WTC11 (cell line): ENCODE results near the gene GALNT17. TPM values are rescaled to one million over a fixed set of nuclear protein-coding genes. Genes with fewer than 3 reads are reported as not detected.

Experiments used
- ATAC-seq: fragments of 200-7000 bp; cut with Tn5 transposase; 2 replicates; pipeline ENCODE4 v1.10.0; 2021; ENCODE audit warnings: mild to moderate bottlenecking, moderate library complexity
- CTCF ChIA-PET: fragments of 300-600 bp; sonication (Branson Sonifier 250); formaldehyde crosslinking; loops from one replicate; lab custom pipeline; 2021; ENCODE audit warnings: antibody characterized with exemption; lab: Charles Lee
- POLR2A ChIA-PET: fragments of 350-600 bp; sonication (Branson Sonifier 250); formaldehyde crosslinking; loops from one replicate; lab custom pipeline; 2021; ENCODE audit warnings: antibody characterized with exemption; lab: Charles Lee
- DNase-seq: peaks from one replicate; pipeline ENCODE4 v3.0.0; 2021; ENCODE audit warnings: low spot score
- H3K27ac Mint-ChIP-seq: 2 replicates; pipeline ENCODE4 v1.8.0; 2021; ENCODE audit warnings: mixed read lengths
- H3K27me3 Mint-ChIP-seq: 2 replicates; pipeline ENCODE4 v1.8.0; 2021; ENCODE audit warnings: low read depth, mild to moderate bottlenecking, moderate library complexity, mixed read lengths
- H3K36me3 Mint-ChIP-seq: 2 replicates; pipeline ENCODE4 v1.8.0; 2021; ENCODE audit warnings: mixed read lengths
- H3K4me1 Mint-ChIP-seq: 2 replicates; pipeline ENCODE4 v1.8.0; 2022; ENCODE audit warnings: mixed read lengths
- H3K4me3 Mint-ChIP-seq: 2 replicates; pipeline ENCODE4 v1.8.0; 2021; ENCODE audit warnings: mild to moderate bottlenecking, moderate library complexity, mixed read lengths
- H3K9me3 Mint-ChIP-seq: 2 replicates; pipeline ENCODE4 v1.8.0; 2021; ENCODE audit warnings: mixed read lengths
- ATF1 ChIP-seq: sonication (generic); formaldehyde crosslinking; IDR thresholded peaks from 2 replicates; pipeline ENCODE4 v1.8.1; 2023; ENCODE audit warnings: mild to moderate bottlenecking, moderate library complexity, missing genetic modification reagents
- CBFB ChIP-seq: sonication (generic); formaldehyde crosslinking; IDR thresholded peaks from 2 replicates; pipeline ENCODE4 v1.8.1; 2022; ENCODE audit warnings: mild to moderate bottlenecking, low read depth, missing genetic modification reagents
- CDX4 ChIP-seq: fragments of 250-450 bp; sonication (Bioruptor Pico); IDR thresholded peaks from 2 replicates; pipeline ENCODE4 v1.9.0; 2021; ENCODE audit warnings: moderate library complexity, mild to moderate bottlenecking, inconsistent platforms, borderline replicate concordance
- EMX1 ChIP-seq: fragments of 250-450 bp; sonication (Bioruptor Pico); IDR thresholded peaks from 2 replicates; pipeline ENCODE4 v1.8.0; 2021; ENCODE audit warnings: mild to moderate bottlenecking
- ESRRA ChIP-seq: sonication (generic); formaldehyde crosslinking; IDR thresholded peaks from 2 replicates; pipeline ENCODE4 v1.8.1; 2022; ENCODE audit warnings: mild to moderate bottlenecking, missing genetic modification reagents, borderline replicate concordance
- ETV6 ChIP-seq: sonication (generic); formaldehyde crosslinking; IDR thresholded peaks from 2 replicates; pipeline ENCODE4 v1.8.1; 2022; ENCODE audit warnings: mild to moderate bottlenecking, missing genetic modification reagents
- FOXP1 ChIP-seq: sonication (generic); formaldehyde crosslinking; IDR thresholded peaks from 2 replicates; pipeline ENCODE4 v1.8.0; 2022; ENCODE audit warnings: missing genetic modification reagents, mild to moderate bottlenecking, moderate library complexity, borderline replicate concordance
- HMGA2 ChIP-seq: fragments of 250-450 bp; sonication (Bioruptor Pico); IDR thresholded peaks from 2 replicates; pipeline ENCODE4 v1.4.0; 2021; ENCODE audit warnings: mild to moderate bottlenecking, moderate library complexity
- JAZF1 ChIP-seq: fragments of 250-450 bp; sonication (Bioruptor Pico); IDR thresholded peaks from 2 replicates; pipeline ENCODE4 v1.9.0; 2021; ENCODE audit warnings: moderate library complexity, mild to moderate bottlenecking, inconsistent platforms
- MYBL2 ChIP-seq: sonication (generic); formaldehyde crosslinking; IDR thresholded peaks from 2 replicates; pipeline ENCODE4 v1.8.1; 2023; ENCODE audit warnings: mild to moderate bottlenecking, moderate library complexity, missing genetic modification reagents
- NR1H2 ChIP-seq: sonication (generic); formaldehyde crosslinking; IDR thresholded peaks from 2 replicates; pipeline ENCODE4 v1.9.0; 2021; ENCODE audit warnings: mild to moderate bottlenecking, moderate library complexity, missing genetic modification reagents
- NR2C2 ChIP-seq: sonication (generic); formaldehyde crosslinking; IDR thresholded peaks from 2 replicates; pipeline ENCODE4 v1.8.0; 2022; ENCODE audit warnings: mild to moderate bottlenecking, missing genetic modification reagents
- SMAD4 ChIP-seq: sonication (generic); formaldehyde crosslinking; IDR thresholded peaks from 2 replicates; pipeline ENCODE4 v1.8.0; 2022; ENCODE audit warnings: mild to moderate bottlenecking, missing genetic modification reagents
- TEAD1 ChIP-seq: sonication (generic); formaldehyde crosslinking; IDR thresholded peaks from 2 replicates; pipeline ENCODE4 v1.8.0; 2022; ENCODE audit warnings: mild to moderate bottlenecking, missing genetic modification reagents
- TEAD4 ChIP-seq: sonication (generic); formaldehyde crosslinking; IDR thresholded peaks from 2 replicates; pipeline ENCODE4 v1.8.0; 2022; ENCODE audit warnings: mild to moderate bottlenecking, missing genetic modification reagents
- ZBTB21 ChIP-seq: sonication (generic); formaldehyde crosslinking; IDR thresholded peaks from 2 replicates; pipeline ENCODE4 v1.8.1; 2023; ENCODE audit warnings: mild to moderate bottlenecking, missing genetic modification reagents, borderline replicate concordance
- ZNF232 ChIP-seq: sonication (generic); formaldehyde crosslinking; IDR thresholded peaks from 2 replicates; pipeline ENCODE4 v1.8.0; 2022; ENCODE audit warnings: mild to moderate bottlenecking, missing genetic modification reagents
- ZNF396 ChIP-seq: fragments of 250-450 bp; sonication (Bioruptor Pico); IDR thresholded peaks from 2 replicates; pipeline ENCODE4 v1.8.0; 2021; ENCODE audit warnings: mild to moderate bottlenecking, moderate library complexity, borderline replicate concordance
- total RNA-seq: library from RNA; stranded (reverse); gene quantifications from 3 replicates; pipeline ENCODE4 v1.2.3, GENCODE V29; 2021
- TF ChIP-seq, protein P1 (sequence below): sonication (generic); formaldehyde crosslinking; IDR thresholded peaks from 2 replicates; pipeline ENCODE4 v1.8.1; 2022; ENCODE audit warnings: mild to moderate bottlenecking, missing genetic modification reagents, moderate library complexity, borderline replicate concordance
- TF ChIP-seq, protein P2 (sequence below): sonication (generic); formaldehyde crosslinking; IDR thresholded peaks from 2 replicates; pipeline ENCODE4 v1.8.0; 2022; ENCODE audit warnings: mild to moderate bottlenecking, missing genetic modification reagents
- TF ChIP-seq, protein P3 (sequence below): sonication (generic); formaldehyde crosslinking; IDR thresholded peaks from 2 replicates; pipeline ENCODE4 v1.8.1; 2022; ENCODE audit warnings: low read depth, missing genetic modification reagents, borderline replicate concordance
- TF ChIP-seq, protein P4 (sequence below): fragments of 250-450 bp; sonication (Bioruptor Pico); IDR thresholded peaks from 2 replicates; pipeline ENCODE4 v2.1.2; 2022; ENCODE audit warnings: mild to moderate bottlenecking, moderate library complexity
- TF ChIP-seq, protein P5 (sequence below): sonication (generic); formaldehyde crosslinking; IDR thresholded peaks from 2 replicates; pipeline ENCODE4 v1.8.1; 2023; ENCODE audit warnings: mild to moderate bottlenecking, missing genetic modification reagents, moderate library complexity
- TF ChIP-seq, protein P6 (sequence below): sonication (generic); formaldehyde crosslinking; IDR thresholded peaks from 2 replicates; pipeline ENCODE4 v1.8.0; 2022; ENCODE audit warnings: mild to moderate bottlenecking, missing genetic modification reagents

GALNT17 gene
- total RNA-seq, 1 experiment from 2014 or later = 61.1 TPM

DNA sequence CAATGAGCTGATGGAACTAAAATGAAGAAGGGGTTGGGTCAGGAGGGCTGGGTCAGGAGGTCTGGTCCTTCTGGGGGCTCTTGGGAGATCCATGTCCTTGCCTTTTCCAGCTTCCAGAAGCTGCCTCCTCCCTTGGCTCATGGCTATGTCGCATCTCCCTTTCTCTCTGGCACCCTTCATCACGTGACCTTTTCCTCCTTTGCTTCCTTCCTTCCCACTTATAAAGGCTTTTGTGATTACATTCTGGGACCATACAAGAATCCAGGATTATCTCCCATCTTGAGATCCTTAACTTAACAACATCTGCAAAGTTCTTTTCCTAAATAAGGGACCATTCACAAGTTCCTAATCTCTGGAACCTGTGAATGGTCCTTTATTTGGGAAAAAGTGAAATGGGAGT lies 290.2 kb downstream of the GALNT17 start:
- Mint-ChIP-seq H3K27ac (no peak overlapping the region), H3K4me3 (no peak overlapping the region), H3K36me3 (peaks cover 76% of the 10 kb centered on the region), H3K4me1 (peaks cover 15% of the 10 kb centered on the region), H3K9me3 (no peaks in the 10 kb centered on the region), H3K27me3 (no peaks in the 10 kb centered on the region)
- TF ChIP-seq FOXP1 (CRISPR knock-in tag) (no peak), CBFB (no peak), ZNF232 (CRISPR knock-in tag) (no peak), ZNF396 (CRISPR knock-in tag) (no peak), JAZF1 (CRISPR knock-in tag) (no peak), EMX1 (CRISPR knock-in tag) (no peak), MYBL2 (CRISPR knock-in tag) (no peak), HMGA2 (CRISPR knock-in tag) (no peak), ATF1 (CRISPR knock-in tag) (no peak), TEAD1 (CRISPR knock-in tag) (no peak), ETV6 (CRISPR knock-in tag) (no peak)
- TF ChIP-seq, protein P1, sequence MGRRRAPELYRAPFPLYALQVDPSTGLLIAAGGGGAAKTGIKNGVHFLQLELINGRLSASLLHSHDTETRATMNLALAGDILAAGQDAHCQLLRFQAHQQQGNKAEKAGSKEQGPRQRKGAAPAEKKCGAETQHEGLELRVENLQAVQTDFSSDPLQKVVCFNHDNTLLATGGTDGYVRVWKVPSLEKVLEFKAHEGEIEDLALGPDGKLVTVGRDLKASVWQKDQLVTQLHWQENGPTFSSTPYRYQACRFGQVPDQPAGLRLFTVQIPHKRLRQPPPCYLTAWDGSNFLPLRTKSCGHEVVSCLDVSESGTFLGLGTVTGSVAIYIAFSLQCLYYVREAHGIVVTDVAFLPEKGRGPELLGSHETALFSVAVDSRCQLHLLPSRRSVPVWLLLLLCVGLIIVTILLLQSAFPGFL (CRISPR knock-in tag) = no peak
- TF ChIP-seq, protein P2, sequence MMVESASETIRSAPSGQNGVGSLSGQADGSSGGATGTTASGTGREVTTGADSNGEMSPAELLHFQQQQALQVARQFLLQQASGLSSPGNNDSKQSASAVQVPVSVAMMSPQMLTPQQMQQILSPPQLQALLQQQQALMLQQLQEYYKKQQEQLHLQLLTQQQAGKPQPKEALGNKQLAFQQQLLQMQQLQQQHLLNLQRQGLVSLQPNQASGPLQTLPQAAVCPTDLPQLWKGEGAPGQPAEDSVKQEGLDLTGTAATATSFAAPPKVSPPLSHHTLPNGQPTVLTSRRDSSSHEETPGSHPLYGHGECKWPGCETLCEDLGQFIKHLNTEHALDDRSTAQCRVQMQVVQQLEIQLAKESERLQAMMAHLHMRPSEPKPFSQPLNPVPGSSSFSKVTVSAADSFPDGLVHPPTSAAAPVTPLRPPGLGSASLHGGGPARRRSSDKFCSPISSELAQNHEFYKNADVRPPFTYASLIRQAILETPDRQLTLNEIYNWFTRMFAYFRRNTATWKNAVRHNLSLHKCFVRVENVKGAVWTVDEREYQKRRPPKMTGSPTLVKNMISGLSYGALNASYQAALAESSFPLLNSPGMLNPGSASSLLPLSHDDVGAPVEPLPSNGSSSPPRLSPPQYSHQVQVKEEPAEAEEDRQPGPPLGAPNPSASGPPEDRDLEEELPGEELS (CRISPR knock-in tag) = no peak
- TF ChIP-seq, protein P3, sequence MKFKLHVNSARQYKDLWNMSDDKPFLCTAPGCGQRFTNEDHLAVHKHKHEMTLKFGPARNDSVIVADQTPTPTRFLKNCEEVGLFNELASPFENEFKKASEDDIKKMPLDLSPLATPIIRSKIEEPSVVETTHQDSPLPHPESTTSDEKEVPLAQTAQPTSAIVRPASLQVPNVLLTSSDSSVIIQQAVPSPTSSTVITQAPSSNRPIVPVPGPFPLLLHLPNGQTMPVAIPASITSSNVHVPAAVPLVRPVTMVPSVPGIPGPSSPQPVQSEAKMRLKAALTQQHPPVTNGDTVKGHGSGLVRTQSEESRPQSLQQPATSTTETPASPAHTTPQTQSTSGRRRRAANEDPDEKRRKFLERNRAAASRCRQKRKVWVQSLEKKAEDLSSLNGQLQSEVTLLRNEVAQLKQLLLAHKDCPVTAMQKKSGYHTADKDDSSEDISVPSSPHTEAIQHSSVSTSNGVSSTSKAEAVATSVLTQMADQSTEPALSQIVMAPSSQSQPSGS (CRISPR knock-in tag) = no peak
- TF ChIP-seq, protein P4, sequence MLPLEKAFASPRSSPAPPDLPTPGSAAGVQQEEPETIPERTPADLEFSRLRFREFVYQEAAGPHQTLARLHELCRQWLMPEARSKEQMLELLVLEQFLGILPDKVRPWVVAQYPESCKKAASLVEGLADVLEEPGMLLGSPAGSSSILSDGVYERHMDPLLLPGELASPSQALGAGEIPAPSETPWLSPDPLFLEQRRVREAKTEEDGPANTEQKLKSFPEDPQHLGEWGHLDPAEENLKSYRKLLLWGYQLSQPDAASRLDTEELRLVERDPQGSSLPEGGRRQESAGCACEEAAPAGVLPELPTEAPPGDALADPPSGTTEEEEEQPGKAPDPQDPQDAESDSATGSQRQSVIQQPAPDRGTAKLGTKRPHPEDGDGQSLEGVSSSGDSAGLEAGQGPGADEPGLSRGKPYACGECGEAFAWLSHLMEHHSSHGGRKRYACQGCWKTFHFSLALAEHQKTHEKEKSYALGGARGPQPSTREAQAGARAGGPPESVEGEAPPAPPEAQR (CRISPR knock-in tag) = no peak
- TF ChIP-seq, protein P5, sequence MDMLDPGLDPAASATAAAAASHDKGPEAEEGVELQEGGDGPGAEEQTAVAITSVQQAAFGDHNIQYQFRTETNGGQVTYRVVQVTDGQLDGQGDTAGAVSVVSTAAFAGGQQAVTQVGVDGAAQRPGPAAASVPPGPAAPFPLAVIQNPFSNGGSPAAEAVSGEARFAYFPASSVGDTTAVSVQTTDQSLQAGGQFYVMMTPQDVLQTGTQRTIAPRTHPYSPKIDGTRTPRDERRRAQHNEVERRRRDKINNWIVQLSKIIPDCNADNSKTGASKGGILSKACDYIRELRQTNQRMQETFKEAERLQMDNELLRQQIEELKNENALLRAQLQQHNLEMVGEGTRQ (CRISPR knock-in tag) = no peak
- DNase-seq (no peak), ATAC-seq (no peak)
- ChIA-PET POLR2A (interaction anchor here (0.6 kb wide), 1 partner anchor 374 kb away, joined by 4 read pairs; no protein-coding TSS in a partner anchor), CTCF (interaction anchor here (0.5 to 0.7 kb wide), 2 partner anchors 19 to 76 kb away, joined by 3 to 4 read pairs; no protein-coding TSS in a partner anchor)

GRCh38 chr7:71424166-71425035 lies 292.5 kb downstream of the GALNT17 start:
- Mint-ChIP-seq H3K27me3 (no peaks in the 10 kb centered on the region), H3K27ac (0 out of 2 replicates have a peak overlapping the region, but pooled peaks have one; percentile 10), H3K36me3 (peaks cover 73% of the 10 kb centered on the region), H3K4me3 (no peak overlapping the region), H3K4me1 (peaks cover 17% of the 10 kb centered on the region), H3K9me3 (no peaks in the 10 kb centered on the region)
- ChIA-PET CTCF (no interaction called here), POLR2A (no interaction called here)
- ATAC-seq = no peak
- no peak for DNase-seq
- no peak for TF ChIP-seq ZBTB21
- no peak for TF ChIP-seq ZNF232 (CRISPR knock-in tag)
- TF ChIP-seq, protein P2 (CRISPR knock-in tag) = no peak
- TF ChIP-seq SMAD4 (CRISPR knock-in tag) = no peak
- TF ChIP-seq CDX4 (CRISPR knock-in tag) = no peak
- TF ChIP-seq NR1H2 = no peak
- TF ChIP-seq, protein P6, sequence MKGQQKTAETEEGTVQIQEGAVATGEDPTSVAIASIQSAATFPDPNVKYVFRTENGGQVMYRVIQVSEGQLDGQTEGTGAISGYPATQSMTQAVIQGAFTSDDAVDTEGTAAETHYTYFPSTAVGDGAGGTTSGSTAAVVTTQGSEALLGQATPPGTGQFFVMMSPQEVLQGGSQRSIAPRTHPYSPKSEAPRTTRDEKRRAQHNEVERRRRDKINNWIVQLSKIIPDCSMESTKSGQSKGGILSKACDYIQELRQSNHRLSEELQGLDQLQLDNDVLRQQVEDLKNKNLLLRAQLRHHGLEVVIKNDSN (CRISPR knock-in tag) = no peak
- no peak for TF ChIP-seq TEAD4 (CRISPR knock-in tag)
- TF ChIP-seq NR2C2 (CRISPR knock-in tag) = no peak
- no peak for TF ChIP-seq ESRRA (CRISPR knock-in tag)
